ENCODE measurements around the gene FUT9. TPM values are rescaled to one million over a fixed set of nuclear protein-coding genes. Genes with fewer than 3 reads are reported as not detected.

Gene FUT9
- total and polyA plus RNA-seq, 2 of the 13 experiments (the other 11 are each of a cell fraction or from before 2014, with no cell fraction given) = 0.01 TPM; not detected in 1

GRCh38 chr6:96022225-96022624, 6.5 kb downstream of the FUT9 start (continued):
- peak; percentile 31 for TF ChIP-seq STAG1 (CRISPR knock-in tag; IDR thresholded peaks at IDR 0.05)
- TF ChIP-seq HNRNPK (IDR thresholded peaks at IDR 0.05; ENCODE audit: low read depth, low read length, poor library complexity, severe bottlenecking) = no peak

GRCh38 chr6:96032661-96033060, 16.9 kb downstream of the FUT9 start:
- BruUV-seq (replicated peaks) = no TSS peak
- H3K27ac ChIP-seq (ENCODE audit: extremely low read length, insufficient read depth, low read length) = no peak overlapping the region
- no peak overlapping the region for H3K9ac ChIP-seq (ENCODE audit: insufficient read depth, low read depth, low read length)
- ATAC-seq (no peak), FAIRE-seq (no peak), DNase-seq (ENCODE audit: low spot score) (no peak)
- ChIA-PET CTCF (ENCODE audit: low intra/inter-chr PET ratio, low total read pairs) (no interaction called here), POLR2A (no interaction called here)
- H3K36me3 ChIP-seq (replicated peaks in 1 of 2; ENCODE audit: control insufficient read depth in 1 of 2, insufficient read depth in 2 of 2, low read length in 2 of 2) = no peaks in the 10 kb centered on the region
- no peaks in the 10 kb centered on the region for H3K79me2 ChIP-seq (ENCODE audit: insufficient read depth, low read length)
- no peaks in the 10 kb centered on the region for H3K27me3 ChIP-seq (ENCODE audit: control insufficient read depth in 1 of 2, insufficient read depth in 2 of 2, low read length in 2 of 2)
- 20% methylated on average over 7 of the region's 7 CpGs for WGBS (ENCODE audit: low lambda C conversion rate)
- in situ Hi-C loops (cut with HindIII; ENCODE audit: extremely low pct_ligation_motif_present, low pct_unique_long_range_greater_than_20kb) (no loop called here), intact Hi-C loops (cut with micrococcal nuclease; ENCODE audit: unreplicated experiment) (no loop called here)
- H4K20me1 ChIP-seq (ENCODE audit: insufficient read depth, low read length) = no peaks in the 10 kb centered on the region
- H3K4me1 ChIP-seq (ENCODE audit: insufficient read depth, low read length) = no peaks in the 10 kb centered on the region
- no peaks in the 10 kb centered on the region for H3K9me3 ChIP-seq (ENCODE audit: low read length)
- TF ChIP-seq RNF2 (conservative IDR thresholded peaks at IDR 0.05; ENCODE audit: low read depth) (no peak), AGO2 (optimal IDR thresholded peaks at IDR 0.05; ENCODE audit: low read depth, low read length) (no peak), FOXP1 (IDR thresholded peaks at IDR 0.05) (no peak), FOXP1 (CRISPR knock-in tag; IDR thresholded peaks at IDR 0.05) (no peak), NCOA5 (CRISPR knock-in tag; IDR thresholded peaks at IDR 0.05) (no peak), PBX3 (CRISPR knock-in tag; IDR thresholded peaks at IDR 0.05; ENCODE audit: borderline replicate concordance) (no peak), BCL3 (CRISPR knock-in tag; IDR thresholded peaks at IDR 0.05) (no peak), ZNF562 (CRISPR knock-in tag; IDR thresholded peaks at IDR 0.05; ENCODE audit: borderline replicate concordance) (no peak), ZNF703 (CRISPR knock-in tag; IDR thresholded peaks at IDR 0.05; ENCODE audit: borderline replicate concordance) (no peak), TGIF2 (CRISPR knock-in tag; IDR thresholded peaks at IDR 0.05) (no peak), GMEB1 (CRISPR knock-in tag; IDR thresholded peaks at IDR 0.05; ENCODE audit: borderline replicate concordance) (no peak), ZBTB2 (CRISPR knock-in tag; IDR thresholded peaks at IDR 0.05; ENCODE audit: low read depth) (no peak)
- H3K4me2 ChIP-seq (ENCODE audit: low read depth, low read length) = no peak overlapping the region
- H3K4me3 ChIP-seq (replicated peaks in 1 of 3; ENCODE audit: insufficient read depth in 1 of 3, low read depth in 2 of 3, low read length in 3 of 3) = no peak overlapping the region
- H2AFZ ChIP-seq (ENCODE audit: low read length) = no peak overlapping the region
